Bronchial epithelial cell (primary cell): Measurements from ENCODE around the gene C1QTNF7. TPM values are rescaled to one million over a fixed set of nuclear protein-coding genes. Genes with fewer than 3 reads are reported as not detected.

ENCODE experiments used
- DNase-seq: peaks from one replicate; pipeline ENCODE4 v3.0.0-alpha.2; 2010; ENCODE audit warnings: low read depth
- FAIRE-seq: peaks from 2 replicates; lab custom pipeline; 2011; peaks lifted over from hg19 to GRCh38; lab: Jason Lieb, UNC
- H3K27me3 ChIP-seq: 2 replicates; pipeline ENCODE4 v1.5.1; 2011; ENCODE audit warnings: low read length; ENCODE audit not compliant: control insufficient read depth, insufficient read depth
- H3K36me3 ChIP-seq: 2 replicates; pipeline ENCODE4 v1.5.1; 2011; ENCODE audit warnings: low read length; ENCODE audit not compliant: control insufficient read depth, insufficient read depth
- H3K4me3 ChIP-seq: 2 replicates; pipeline ENCODE4 v1.5.1; 2011; ENCODE audit warnings: mild to moderate bottlenecking, low read depth, low read length, control low read depth
- CTCF ChIP-seq: IDR thresholded peaks from 2 replicates; pipeline ENCODE4 v1.5.1; 2011; ENCODE audit warnings: mild to moderate bottlenecking, moderate library complexity, low read length, control low read depth, inconsistent platforms; ENCODE audit not compliant: insufficient read depth, severe bottlenecking
- total RNA-seq: library from RNA; depleted of rRNA; stranded (reverse); fragments of >200 nt; gene quantifications from 2 replicates; pipeline ENCODE4 v1.2.1, GENCODE V29; 2014

The C1QTNF7 gene
- total RNA-seq, 1 donor from 2014 or later: not detected

- FAIRE-seq: no peak
Observed at GRCh38 chr4:15459706-15460105, 31.9 kb downstream of the C1QTNF7 start.

GRCh38 chr4:15466596-15466995, 38.8 kb downstream of the C1QTNF7 start:
- Histone ChIP-seq H3K27me3 (no peaks in the 10 kb centered on the region), H3K4me3 (no peak overlapping the region), H3K36me3 (no peaks in the 10 kb centered on the region)
- FAIRE-seq (no peak), DNase-seq (no peak)
- no peak for TF ChIP-seq CTCF

More at GRCh38 chr4:15459706-15460105, 31.9 kb downstream of the C1QTNF7 start:
- Histone ChIP-seq H3K27me3 (peaks cover 2% of the 10 kb centered on the region), H3K4me3 (no peak overlapping the region), H3K36me3 (no peaks in the 10 kb centered on the region)
- TF ChIP-seq CTCF: no peak
- DNase-seq: no peak

GRCh38 chr4:15469402-15470127, 41.7 kb downstream of the C1QTNF7 start, which contains the start of gene CC2D2A:
CC2D2A (plus strand) TSS chr4:15469882; CDS start chr4:15475933, 6,051 bp downstream.
- TF ChIP-seq CTCF: no peak
- no peaks in the 10 kb centered on the region for H3K27me3 ChIP-seq
- FAIRE-seq (no peak), DNase-seq (peak; percentile 56)
- no peaks in the 10 kb centered on the region for H3K36me3 ChIP-seq
- peak within 1 kb of the TSS; percentile 32 for H3K4me3 ChIP-seq

GRCh38 chr4:15470128-15470475, 42.3 kb downstream of the C1QTNF7 start:
- no peak for TF ChIP-seq CTCF
- no peak for FAIRE-seq
- H3K36me3 ChIP-seq: no peaks in the 10 kb centered on the region
- DNase-seq: no peak
- no peaks in the 10 kb centered on the region for H3K27me3 ChIP-seq
- H3K4me3 ChIP-seq: peak overlapping the region; percentile 32

GRCh38 chr4:15476396-15476795, 48.6 kb downstream of the C1QTNF7 start:
- no peak for TF ChIP-seq CTCF
- no peak overlapping the region for H3K4me3 ChIP-seq
- no peaks in the 10 kb centered on the region for H3K27me3 ChIP-seq
- no peak for DNase-seq
- FAIRE-seq: no peak
- no peaks in the 10 kb centered on the region for H3K36me3 ChIP-seq

- H3K27me3 ChIP-seq: no peaks in the 10 kb centered on the region
- DNase-seq: no peak
- no peaks in the 10 kb centered on the region for H3K36me3 ChIP-seq
- no peak for FAIRE-seq
- no peak overlapping the region for H3K4me3 ChIP-seq
- no peak for TF ChIP-seq CTCF
Observed at GRCh38 chr4:15478724-15479088, 50.9 kb downstream of the C1QTNF7 start.
